ENCODE data around the gene MARCHF3. TPM values are rescaled to one million over a fixed set of nuclear protein-coding genes. Genes with fewer than 3 reads are reported as not detected.

Gene MARCHF3
- total and polyA plus RNA-seq, 10 of the 15 experiments (the other 5 are each of a cell fraction or from before 2014, with no cell fraction given): 3.6 to 24.1 (median 11.3) TPM

GRCh38 chr5:126936775-126937418, 93.5 kb downstream of the MARCHF3 start:
- in situ Hi-C loops (cut with MboI) (no loop called here), intact Hi-C loops (cut with micrococcal nuclease; ENCODE audit: unreplicated experiment) (no loop called here)
- 80% methylated on average over 4 of the region's 4 CpGs for WGBS (ENCODE audit: insufficient coverage, insufficient replicate concordance, low lambda C conversion rate, missing lambda C conversion rate)
- BruUV-seq (replicated peaks): no TSS peak
- no peaks in the 10 kb centered on the region for H4K20me1 ChIP-seq (ENCODE audit: control insufficient read depth, insufficient read depth)
- TF ChIP-seq RAD21 (IDR thresholded peaks at IDR 0.05; ENCODE audit: insufficient read depth, low read depth, low read length): peak; percentile 41; the same call in 1 of the 2 replicates
- no peak for TF ChIP-seq STAT3 (IDR thresholded peaks at IDR 0.05; ENCODE audit: low read depth, low read length)
- H3K27ac ChIP-seq (ENCODE audit: control insufficient read depth, insufficient read depth): no peak overlapping the region
- H3K4me1 ChIP-seq (ENCODE audit: control insufficient read depth, insufficient read depth, low read length): no peaks in the 10 kb centered on the region
- ATAC-seq (peak; percentile 57), DNase-seq (ENCODE audit: low read depth, low spot score) (no peak), FAIRE-seq (no peak)
- SMC1A ChIA-PET (ENCODE audit: uncharacterized antibody, unreplicated experiment): interaction anchor here (0.6 to 1.3 kb wide), 3 partner anchors 11 to 100 kb away, joined by 3 to 5 read pairs (median 4); no protein-coding TSS in a partner anchor
- H3K4me3 ChIP-seq: no peak overlapping the region
- H2AFZ ChIP-seq (ENCODE audit: control insufficient read depth, low read depth, low read length): no peak overlapping the region
- H3K9ac ChIP-seq (ENCODE audit: control insufficient read depth, insufficient read depth, low read length): no peak overlapping the region
- H3K27me3 ChIP-seq (replicated peaks in 1 of 2; ENCODE audit: control insufficient read depth in 2 of 2, insufficient read depth in 2 of 2, low read length in 1 of 2): no peaks in the 10 kb centered on the region
- H3K79me2 ChIP-seq (ENCODE audit: control insufficient read depth, insufficient read depth, low read length): no peaks in the 10 kb centered on the region
- no peaks in the 10 kb centered on the region for H3K36me3 ChIP-seq (ENCODE audit: control insufficient read depth in 2 of 2, insufficient read depth in 2 of 2, low read length in 1 of 2)
- RAD21 ChIA-PET (ENCODE audit: unreplicated experiment): no interaction called here
- H3K9me3 ChIP-seq (replicated peaks; ENCODE audit: control insufficient read depth, insufficient read depth, low read length): no peaks in the 10 kb centered on the region
- CTCF ChIA-PET: no interaction called here
- POLR2A ChIA-PET: interaction anchor here (0.6 kb wide), 1 partner anchor 207 kb away, joined by 6 read pairs; no protein-coding TSS in a partner anchor
- no peak overlapping the region for H3K4me2 ChIP-seq (ENCODE audit: control insufficient read depth, insufficient read depth)

- no peaks in the 10 kb centered on the region for H4K20me1 ChIP-seq (ENCODE audit: control insufficient read depth, insufficient read depth)
- H3K4me3 ChIP-seq: no peak overlapping the region
- H3K36me3 ChIP-seq (ENCODE audit: control insufficient read depth in 2 of 2, insufficient read depth in 2 of 2, low read length in 1 of 2): no peaks in the 10 kb centered on the region
- FAIRE-seq (no peak), DNase-seq (ENCODE audit: low read depth, low spot score) (no peak), ATAC-seq (peak; percentile 86)
- H3K27me3 ChIP-seq (replicated peaks in 1 of 2; ENCODE audit: control insufficient read depth in 2 of 2, insufficient read depth in 2 of 2, low read length in 1 of 2): no peaks in the 10 kb centered on the region
- ChIA-PET CTCF (interaction anchor here (0.9 to 1.5 kb wide), 6 partner anchors 11 to 97 kb away, joined by 3 to 6 read pairs (median 4); no protein-coding TSS in a partner anchor), SMC1A (ENCODE audit: uncharacterized antibody, unreplicated experiment) (interaction anchor here (0.7 to 2.8 kb wide), 16 partner anchors 10 to 93 kb away, joined by 3 to 21 read pairs (median 3); no protein-coding TSS in a partner anchor), RAD21 (ENCODE audit: unreplicated experiment) (interaction anchor here (0.7 to 1.5 kb wide), 8 partner anchors 10 to 95 kb away, joined by 3 to 6 read pairs (median 4); no protein-coding TSS in a partner anchor), POLR2A (interaction anchor here (0.9 to 1.0 kb wide), 2 partner anchors 33 to 39 kb away, joined by 3 to 7 read pairs; no protein-coding TSS in a partner anchor)
- no peak overlapping the region for H2AFZ ChIP-seq (ENCODE audit: control insufficient read depth, low read depth, low read length)
- H3K4me2 ChIP-seq (ENCODE audit: control insufficient read depth, insufficient read depth): no peak overlapping the region
- H3K9ac ChIP-seq (ENCODE audit: control insufficient read depth, insufficient read depth, low read length): no peak overlapping the region
- in situ Hi-C loops (cut with MboI) (no loop called here), intact Hi-C loops (cut with micrococcal nuclease; ENCODE audit: unreplicated experiment) (no loop called here)
- no peaks in the 10 kb centered on the region for H3K9me3 ChIP-seq (replicated peaks; ENCODE audit: control insufficient read depth, insufficient read depth, low read length)
- no peak overlapping the region for H3K27ac ChIP-seq (ENCODE audit: control insufficient read depth, insufficient read depth)
- no peaks in the 10 kb centered on the region for H3K4me1 ChIP-seq (ENCODE audit: control insufficient read depth, insufficient read depth, low read length)
- WGBS (ENCODE audit: insufficient coverage, insufficient replicate concordance, low lambda C conversion rate, missing lambda C conversion rate): 30% methylated on average over 3 of the region's 3 CpGs
- H3K79me2 ChIP-seq (ENCODE audit: control insufficient read depth, insufficient read depth, low read length): no peaks in the 10 kb centered on the region
- TF ChIP-seq RUNX3 (IDR thresholded peaks at IDR 0.05; ENCODE audit: low read length) (peak; percentile 72), SUZ12 (IDR thresholded peaks at IDR 0.05; ENCODE audit: unreplicated experiment) (no peak)
- no TSS peak for BruUV-seq (replicated peaks)
Measured at GRCh38 chr5:126931963-126932660, 98.2 kb downstream of the MARCHF3 start.

All from GM12878 (cell line).